Effector memory CD8-positive, alpha-beta T cell (primary cell): ENCODE data around the gene NELFB.

Experiments
- ATAC-seq: fragments of 150-1000 bp; cut with Tn5 transposase; replicated peaks from 2 replicates; pipeline ENCODE4 v1.10.0; 2021; ENCODE audit warnings: mild to moderate bottlenecking, moderate library complexity
- DNase-seq, 3 experiments: peaks; one replicate each; pipeline ENCODE4 v3.0.0; 2021
- H3K27ac Mint-ChIP-seq, 2 donors: one replicate each; pipeline ENCODE4 v1.8.0; 2022; ENCODE audit warnings: mild to moderate bottlenecking in 2 of 2, mixed read lengths in 2 of 2, moderate library complexity in 2 of 2
- H3K27me3 Mint-ChIP-seq, 2 donors: one replicate each; pipeline ENCODE4 v1.8.0; 2022; ENCODE audit warnings: mixed read lengths in 2 of 2
- H3K36me3 Mint-ChIP-seq: one replicate; pipeline ENCODE4 v1.8.0; 2022; ENCODE audit warnings: mild to moderate bottlenecking, moderate library complexity, mixed read lengths; ENCODE audit not compliant: insufficient read depth
- H3K4me1 Mint-ChIP-seq, 2 donors: one replicate each; pipeline ENCODE4 v1.8.0; 2022; ENCODE audit warnings: low read depth in 2 of 2, mixed read lengths in 2 of 2
- H3K4me3 Mint-ChIP-seq, 2 donors: one replicate each; pipeline ENCODE4 v1.8.0; 2022; ENCODE audit warnings: mild to moderate bottlenecking in 2 of 2, mixed read lengths in 2 of 2, moderate library complexity in 2 of 2
- H3K9me3 Mint-ChIP-seq, 2 donors: one replicate each; pipeline ENCODE4 v1.8.0; 2022; ENCODE audit warnings: mixed read lengths in 2 of 2

NELFB gene

GRCh38 chr9:137304383-137305059 lies 49.4 kb downstream of the NELFB start:
- ATAC-seq = no peak
- DNase-seq = no peak
- no peak overlapping the region for H3K4me3 Mint-ChIP-seq
- no peaks in the 10 kb centered on the region for H3K9me3 Mint-ChIP-seq
- no peaks in the 10 kb centered on the region for H3K27me3 Mint-ChIP-seq
- H3K36me3 Mint-ChIP-seq = peaks cover 5% of the 10 kb centered on the region
- H3K27ac Mint-ChIP-seq = no peak overlapping the region
- H3K4me1 Mint-ChIP-seq = peaks cover 3 to 8% of the 10 kb centered on the region in 2 donors

GRCh38 chr9:137305060-137305797 lies 50.1 kb downstream of the NELFB start:
- Mint-ChIP-seq H3K36me3 (peaks cover 5% of the 10 kb centered on the region), H3K4me3 (no peak overlapping the region), H3K4me1 (peaks cover 3 to 6% of the 10 kb centered on the region in 2 donors), H3K9me3 (no peaks in the 10 kb centered on the region), H3K27me3 (no peaks in the 10 kb centered on the region), H3K27ac (no peak overlapping the region)
- peak in 1 of 3 experiments; percentile 33 for DNase-seq
- ATAC-seq = peak; percentile 40

GRCh38 chr9:137305798-137306065 lies 50.6 kb downstream of the NELFB start:
- no peaks in the 10 kb centered on the region for H3K9me3 Mint-ChIP-seq
- no peak overlapping the region for H3K4me3 Mint-ChIP-seq
- peaks cover 5% of the 10 kb centered on the region for H3K36me3 Mint-ChIP-seq
- no peak overlapping the region for H3K27ac Mint-ChIP-seq
- ATAC-seq (no peak), DNase-seq (no peak)
- peaks cover 1 to 5% of the 10 kb centered on the region in 2 donors for H3K4me1 Mint-ChIP-seq
- no peaks in the 10 kb centered on the region for H3K27me3 Mint-ChIP-seq

GRCh38 chr9:137306066-137306849 lies 51.1 kb downstream of the NELFB start:
- no peaks in the 10 kb centered on the region for H3K9me3 Mint-ChIP-seq
- H3K27ac Mint-ChIP-seq = no peak overlapping the region
- no peaks in the 10 kb centered on the region for H3K27me3 Mint-ChIP-seq
- H3K4me3 Mint-ChIP-seq = no peak overlapping the region
- H3K36me3 Mint-ChIP-seq = peaks cover 5% of the 10 kb centered on the region
- peaks cover 0 to 4% of the 10 kb centered on the region in 2 donors for H3K4me1 Mint-ChIP-seq
- ATAC-seq (no peak), DNase-seq (no peak)

- no peak overlapping the region for H3K27ac Mint-ChIP-seq
- no peak for DNase-seq
- ATAC-seq = no peak
- no peaks in the 10 kb centered on the region for H3K9me3 Mint-ChIP-seq
- H3K27me3 Mint-ChIP-seq = no peaks in the 10 kb centered on the region
- peaks cover 5% of the 10 kb centered on the region for H3K36me3 Mint-ChIP-seq
- H3K4me1 Mint-ChIP-seq = peaks cover 0 to 4% of the 10 kb centered on the region in 2 donors
- peak overlapping the region in 1 of 2 donors; percentile 10 for H3K4me3 Mint-ChIP-seq
Measured at GRCh38 chr9:137306850-137307254, 51.7 kb downstream of the NELFB start.

DNA sequence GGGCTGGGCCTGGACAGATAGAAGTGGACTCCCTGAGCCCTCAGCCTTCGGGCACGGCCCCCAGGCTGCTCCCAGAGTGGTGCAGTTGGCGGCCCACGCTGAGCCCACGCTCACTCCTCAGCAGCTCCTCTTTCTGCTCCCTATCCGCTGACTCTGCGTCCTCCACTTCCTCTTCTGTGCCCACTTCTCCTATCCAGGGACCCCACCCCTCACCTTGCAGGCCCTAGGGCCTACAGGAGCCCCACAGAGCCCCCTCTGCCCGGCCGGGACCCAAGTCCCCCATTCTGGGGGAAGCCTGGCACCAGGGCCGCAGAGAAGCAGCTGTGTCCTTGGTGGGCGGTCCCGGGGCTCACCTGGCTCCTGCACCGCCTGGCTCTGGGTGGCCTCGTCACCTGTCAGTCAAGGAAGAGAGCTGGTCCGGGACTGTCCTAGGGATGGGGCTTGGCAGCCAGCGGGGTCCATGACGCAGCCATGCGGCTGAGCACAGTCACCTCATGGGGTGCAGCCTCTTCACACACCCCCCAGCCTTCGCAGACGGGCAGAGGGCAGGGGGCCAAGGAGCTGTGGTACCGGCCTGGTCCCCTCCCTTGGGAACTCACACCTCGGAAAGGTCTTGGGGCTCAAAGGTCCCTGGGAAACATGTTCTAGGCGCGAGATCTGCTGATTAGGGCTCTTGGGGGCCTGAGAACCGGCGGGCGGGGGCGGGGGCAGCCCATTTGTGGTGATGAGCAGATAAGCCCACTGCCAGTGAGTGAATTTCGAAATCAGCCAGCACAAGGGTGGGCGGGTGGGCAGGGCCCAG lies 52.3 kb downstream of the NELFB start:
- Mint-ChIP-seq H3K9me3 (no peaks in the 10 kb centered on the region), H3K36me3 (peaks cover 5% of the 10 kb centered on the region), H3K27me3 (no peaks in the 10 kb centered on the region), H3K4me1 (peaks cover 0 to 4% of the 10 kb centered on the region in 2 donors), H3K27ac (no peak overlapping the region), H3K4me3 (peak overlapping the region; percentile 10 to 43)
- ATAC-seq (no peak), DNase-seq (no peak)

- Mint-ChIP-seq H3K9me3 (no peaks in the 10 kb centered on the region), H3K27ac (no peak overlapping the region), H3K4me1 (peaks cover 0 to 4% of the 10 kb centered on the region in 2 donors), H3K36me3 (peaks cover 4% of the 10 kb centered on the region), H3K4me3 (no peak overlapping the region), H3K27me3 (no peaks in the 10 kb centered on the region)
- ATAC-seq = no peak
- DNase-seq = no peak
Measured at GRCh38 chr9:137308057-137308619, 53.0 kb downstream of the NELFB start.

GRCh38 chr9:137309368-137310188 lies 54.5 kb downstream of the NELFB start:
- ATAC-seq (no peak), DNase-seq (no peak)
- Mint-ChIP-seq H3K9me3 (no peaks in the 10 kb centered on the region), H3K36me3 (no peaks in the 10 kb centered on the region), H3K4me3 (no peak overlapping the region), H3K27me3 (no peaks in the 10 kb centered on the region), H3K27ac (no peak overlapping the region), H3K4me1 (peaks cover 0 to 4% of the 10 kb centered on the region in 2 donors)

DNA sequence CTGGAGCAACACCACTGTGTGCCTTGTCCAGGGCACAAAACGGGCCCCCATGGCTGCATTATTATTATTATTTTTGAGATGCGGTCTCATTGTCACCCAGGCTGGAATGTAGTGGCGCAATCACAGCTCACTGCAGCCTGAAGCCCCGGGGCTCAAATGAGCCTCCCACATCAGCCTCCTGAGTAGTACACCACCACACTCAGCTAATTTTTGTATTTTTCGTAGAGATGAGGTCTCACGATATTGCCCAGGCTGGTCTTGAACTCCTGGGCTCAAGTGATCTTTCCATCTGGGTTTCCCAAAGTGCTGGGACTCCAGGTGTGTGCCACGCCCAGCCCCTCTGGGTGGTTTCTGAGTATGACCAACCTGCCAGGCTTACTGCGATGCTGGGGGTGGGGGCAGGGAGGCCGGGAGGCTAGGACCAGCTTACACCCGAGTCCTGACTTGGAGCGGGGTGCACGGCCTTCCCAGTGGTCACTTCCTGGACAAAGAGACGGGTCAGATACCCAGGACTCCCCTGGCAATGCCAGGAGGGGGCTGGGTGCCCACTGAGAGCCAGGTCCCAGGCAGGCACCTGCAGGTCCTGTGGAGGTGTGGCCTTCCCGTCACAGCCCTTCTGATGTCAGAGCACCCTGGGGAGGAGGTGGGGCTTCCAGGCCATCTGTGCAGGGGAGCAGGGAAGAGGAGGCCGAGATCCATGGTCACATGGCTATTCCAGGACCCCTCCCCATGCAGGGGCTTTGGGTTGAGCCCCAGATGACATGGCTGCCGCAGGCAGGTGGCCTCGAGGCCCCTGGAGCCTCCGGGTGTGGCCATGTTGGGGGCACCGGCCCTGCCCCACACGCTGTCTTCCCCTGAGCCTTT lies 55.3 kb downstream of the NELFB start:
- H3K9me3 Mint-ChIP-seq = no peaks in the 10 kb centered on the region
- H3K4me3 Mint-ChIP-seq = no peak overlapping the region
- no peak overlapping the region for H3K27ac Mint-ChIP-seq
- peaks cover 0 to 3% of the 10 kb centered on the region in 2 donors for H3K4me1 Mint-ChIP-seq
- DNase-seq (no peak), ATAC-seq (no peak)
- no peaks in the 10 kb centered on the region for H3K27me3 Mint-ChIP-seq
- no peaks in the 10 kb centered on the region for H3K36me3 Mint-ChIP-seq

DNA sequence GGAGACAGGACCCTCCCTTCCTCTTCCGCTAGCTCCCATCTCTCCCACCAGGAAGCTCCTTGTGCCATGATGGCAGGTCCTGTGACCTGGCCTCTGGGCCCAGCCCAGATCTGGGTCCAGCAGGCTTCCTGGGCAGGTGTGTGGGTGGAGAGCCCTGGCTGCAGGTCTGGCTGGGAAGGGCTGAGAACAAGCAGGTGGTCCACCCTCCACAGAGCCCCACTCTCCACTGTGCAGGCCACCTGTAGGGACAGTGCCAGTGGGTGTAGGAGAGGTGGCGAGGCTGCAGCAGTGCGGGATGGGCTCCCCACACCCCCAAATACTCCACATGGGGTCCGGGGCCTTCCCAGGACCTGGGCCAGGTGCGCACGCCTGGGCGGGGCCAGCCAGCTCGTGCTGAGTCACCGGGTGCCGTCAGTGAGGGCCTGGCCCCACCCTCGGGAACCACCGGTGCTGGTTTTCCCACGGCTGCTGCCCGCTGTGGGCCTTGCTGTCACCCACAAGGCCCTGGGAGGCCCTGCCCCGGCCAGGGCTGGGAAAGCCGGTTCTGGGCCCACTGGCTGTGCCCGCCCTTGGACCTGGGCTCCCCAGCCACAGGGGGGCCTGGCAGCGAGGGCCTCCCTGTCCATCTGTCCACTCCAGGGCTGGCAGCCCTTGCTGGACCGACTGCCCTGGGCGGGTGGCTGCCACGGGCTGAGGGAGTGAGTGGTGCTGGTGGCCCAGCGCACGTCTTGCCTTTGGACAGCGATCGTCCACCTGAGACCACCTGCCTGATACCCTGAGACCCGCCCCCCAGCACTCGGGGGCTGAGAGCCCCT lies 56.3 kb downstream of the NELFB start:
- ATAC-seq (peak; percentile 37), DNase-seq (no peak)
- Mint-ChIP-seq H3K4me1 (peaks cover 0 to 2% of the 10 kb centered on the region in 2 donors), H3K4me3 (no peak overlapping the region), H3K9me3 (no peaks in the 10 kb centered on the region), H3K36me3 (no peaks in the 10 kb centered on the region), H3K27me3 (no peaks in the 10 kb centered on the region), H3K27ac (no peak overlapping the region)
